Mesendoderm (in vitro differentiated cells): ENCODE data around the gene PCBP3. TPM values are rescaled to one million over a fixed set of nuclear protein-coding genes. Genes with fewer than 3 reads are reported as not detected.
A peak's percentile ranks its signal among the peaks of the same experiment; 100 is the strongest.

Source experiments
- DNase-seq: peaks from one replicate; pipeline ENCODE4 v3.0.0; 2013
- H2AK5ac ChIP-seq: 2 replicates; pipeline ENCODE4 v1.6.1; 2013; ENCODE audit warnings: low read length, inconsistent platforms
- H2BK120ac ChIP-seq: 2 replicates; pipeline ENCODE4 v1.6.1; 2013; ENCODE audit warnings: low read depth, mild to moderate bottlenecking, low read length, moderate library complexity, mixed read lengths
- H2BK15ac ChIP-seq: replicated peaks from 2 replicates; pipeline ENCODE4 v1.6.1; 2013; ENCODE audit warnings: low read depth, mild to moderate bottlenecking, moderate library complexity
- H2BK5ac ChIP-seq: 2 replicates; pipeline ENCODE4 v1.6.1; 2013; ENCODE audit warnings: low read length, inconsistent platforms
- H3K18ac ChIP-seq: 2 replicates; pipeline ENCODE4 v1.6.1; 2013; ENCODE audit warnings: mild to moderate bottlenecking, low read length, mixed read lengths
- H3K23ac ChIP-seq: one replicate; pipeline ENCODE4 v1.6.1; 2013; ENCODE audit warnings: low read length
- H3K27ac ChIP-seq: 2 replicates; pipeline ENCODE4 v1.5.1; 2013; ENCODE audit warnings: low read depth, mild to moderate bottlenecking, inconsistent platforms, low read length, moderate library complexity
- H3K27me3 ChIP-seq: 2 replicates; pipeline ENCODE4 v1.6.1; 2013; ENCODE audit warnings: low read length, control low read depth, mild to moderate bottlenecking, inconsistent platforms; ENCODE audit not compliant: insufficient read depth, poor library complexity
- H3K36me3 ChIP-seq: 2 replicates; pipeline ENCODE4 v1.6.1; 2013; ENCODE audit warnings: low read length, inconsistent platforms; ENCODE audit not compliant: control insufficient read depth, insufficient read depth
- H3K4ac ChIP-seq: one replicate; pipeline ENCODE4 v1.6.1; 2013; ENCODE audit warnings: low read depth, mild to moderate bottlenecking, low read length, moderate library complexity
- H3K4me1 ChIP-seq: 2 replicates; pipeline ENCODE4 v1.6.1; 2013; ENCODE audit warnings: low read depth, low read length, inconsistent platforms; ENCODE audit not compliant: control insufficient read depth
- H3K4me2 ChIP-seq: 2 replicates; pipeline ENCODE4 v1.6.1; 2013; ENCODE audit warnings: low read length
- H3K4me3 ChIP-seq: 2 replicates; pipeline ENCODE4 v1.5.1; 2013; ENCODE audit warnings: mild to moderate bottlenecking, low read length
- H3K56ac ChIP-seq: one replicate; pipeline ENCODE4 v1.6.1; 2013; ENCODE audit warnings: low read length
- H3K79me1 ChIP-seq: 2 replicates; pipeline ENCODE4 v1.6.1; 2013; ENCODE audit warnings: low read length, inconsistent platforms
- H3K79me2 ChIP-seq: 2 replicates; pipeline ENCODE4 v1.6.1; 2013; ENCODE audit warnings: mild to moderate bottlenecking, low read length; ENCODE audit not compliant: control insufficient read depth, insufficient read depth
- H3K9ac ChIP-seq: 2 replicates; pipeline ENCODE4 v1.6.1; 2013; ENCODE audit warnings: low read length, inconsistent platforms
- H4K5ac ChIP-seq: one replicate; pipeline ENCODE4 v1.6.1; 2013; ENCODE audit warnings: low read length
- H4K8ac ChIP-seq: one replicate; pipeline ENCODE4 v1.6.1; 2013; ENCODE audit warnings: low read depth, mild to moderate bottlenecking, control low read depth, low read length, moderate library complexity
- WGBS: extraction: QIAGEN DNeasy Blood & Tissue Kit; methylation state at CpG from one replicate; pipeline ENCODE4 v1.1.7; 2013; ENCODE audit warnings: low lambda C conversion rate, missing lambda C conversion rate; ENCODE audit not compliant: insufficient coverage; ENCODE audit errors: extremely low coverage; 5-methylcytosine and 5-hydroxymethylcytosine counted together
- polyA plus RNA-seq, 2 experiments: library from polyadenylated mRNA; stranded (reverse); fragments of 200-250 nt; gene quantifications; one replicate each; pipeline ENCODE4 v1.2.3, GENCODE V29; 2013

The PCBP3 gene
- polyA plus RNA-seq (2013, experiment 1 of 2), result 1.4 TPM
- 1.7 TPM for polyA plus RNA-seq (2013, experiment 2 of 2)

DNA sequence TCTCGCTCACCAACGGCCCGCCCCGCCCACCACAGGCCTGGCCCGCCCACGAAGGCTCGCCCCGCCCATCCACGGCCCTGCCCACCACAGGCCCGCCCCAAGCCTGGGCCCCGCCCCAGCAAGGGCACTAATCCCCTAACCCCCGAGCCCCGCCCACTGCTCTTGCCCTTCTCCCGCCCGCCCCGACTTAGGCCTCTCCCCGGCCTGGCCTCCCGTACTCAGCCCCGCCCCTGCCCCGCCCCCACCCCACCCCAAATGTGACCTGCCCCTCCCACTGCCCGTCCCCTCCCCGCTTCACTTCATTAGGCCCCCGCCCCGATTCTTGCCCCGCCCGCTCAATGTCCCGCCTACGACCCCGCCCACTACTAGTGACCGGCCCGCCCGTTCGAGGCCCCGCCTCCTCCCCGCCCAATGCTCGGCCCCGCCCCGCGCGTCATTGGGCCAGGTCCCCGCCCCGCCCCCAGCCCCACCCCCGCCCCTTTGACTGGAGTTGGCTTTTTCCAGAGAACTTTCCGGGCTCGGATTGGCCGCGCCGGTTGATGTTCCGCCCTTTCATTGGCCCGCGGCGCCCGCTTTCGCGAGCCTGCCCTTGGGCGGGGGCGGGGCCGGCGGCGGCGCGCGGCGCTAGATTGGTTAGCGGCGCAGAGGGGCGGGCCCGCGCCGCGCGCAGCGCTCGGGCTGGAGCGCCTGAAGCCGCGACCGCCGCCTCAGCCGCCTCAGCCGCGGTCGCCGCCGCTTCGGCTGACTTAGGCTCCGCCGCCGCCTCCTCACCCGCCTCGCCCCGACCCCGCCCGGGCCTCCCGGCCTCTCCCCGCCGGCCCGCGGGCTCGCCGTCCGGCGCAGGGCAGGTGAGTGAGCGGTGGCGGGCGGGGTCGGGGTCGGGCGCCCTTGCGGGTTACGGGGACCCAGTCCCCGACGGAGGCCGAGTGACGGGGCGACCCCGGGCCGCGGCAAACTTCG lies at the start of gene PCBP3:
Gene PCBP3 (plus strand): TSS at position 705 of the 960 bp plus-strand sequence. CDS start 206,361 bp downstream, outside the sequence.
- H2BK120ac ChIP-seq, result no peak within 1 kb of the TSS
- H3K4ac ChIP-seq, result peak within 1 kb of the TSS; percentile 26
- H2BK5ac ChIP-seq, result no peak within 1 kb of the TSS
- no peaks in the 10 kb centered on the region for H3K79me2 ChIP-seq
- no peaks in the 10 kb centered on the region for H3K4me1 ChIP-seq
- H2AK5ac ChIP-seq, result no peak within 1 kb of the TSS
- peaks cover 13% of the 10 kb centered on the region for H3K27me3 ChIP-seq
- H4K8ac ChIP-seq, result peak within 1 kb of the TSS; percentile 57
- whole genome bisulfite sequencing, result no CpG with 5 or more reads among the region's 120 CpGs
- H4K5ac ChIP-seq, result no peak within 1 kb of the TSS
- H3K9ac ChIP-seq, result peak within 1 kb of the TSS; percentile 55
- H3K79me1 ChIP-seq, result no peaks in the 10 kb centered on the region
- peak; percentile 97 for DNase-seq
- H3K56ac ChIP-seq, result peak within 1 kb of the TSS; percentile 56
- no peak within 1 kb of the TSS for H3K18ac ChIP-seq
- H3K36me3 ChIP-seq, result no peaks in the 10 kb centered on the region
- H3K27ac ChIP-seq, result no peak within 1 kb of the TSS
- no peak within 1 kb of the TSS for H3K23ac ChIP-seq
- H2BK15ac ChIP-seq, result no peak within 1 kb of the TSS
- H3K4me3 ChIP-seq, result peak within 1 kb of the TSS; percentile 34
- H3K4me2 ChIP-seq, result peak within 1 kb of the TSS; percentile 48

DNA sequence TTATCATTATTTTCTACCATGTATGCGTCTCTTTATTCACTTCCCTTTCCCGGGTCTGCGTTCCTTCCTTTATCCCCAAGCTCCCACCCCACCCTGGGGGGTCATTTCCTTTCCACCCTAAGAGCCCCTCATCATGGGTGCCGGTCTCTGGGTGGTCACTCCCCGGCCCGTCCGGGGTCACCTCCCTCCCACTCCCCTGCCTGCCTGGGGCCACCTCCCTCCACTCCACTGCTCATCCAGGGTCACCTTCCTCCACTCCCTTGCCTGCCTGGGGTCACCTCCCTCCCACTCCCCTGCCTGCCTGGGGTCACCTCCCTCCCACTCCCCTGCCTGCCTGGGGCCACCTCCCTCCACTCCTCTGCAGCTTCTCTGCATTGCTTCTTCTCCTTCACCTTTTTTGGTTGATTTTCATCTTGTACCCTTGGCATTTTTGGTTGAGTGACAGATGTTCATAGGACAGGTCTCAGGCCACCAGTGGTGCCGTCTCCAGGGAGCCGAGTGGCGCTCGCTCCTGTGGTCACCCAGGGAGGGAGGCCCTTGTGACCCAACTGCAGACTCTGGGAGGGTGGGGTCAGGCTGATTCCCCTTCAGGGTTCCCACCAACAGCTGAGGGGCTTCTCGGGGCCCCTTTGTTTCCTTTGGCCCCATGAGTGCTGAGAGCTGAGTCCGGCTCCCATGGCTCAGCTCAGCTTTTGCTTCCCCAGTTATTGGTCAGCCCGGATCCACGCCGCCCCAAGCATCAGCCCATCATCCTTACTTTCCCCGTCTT lies 48.6 kb upstream of the PCBP3 start:
- Histone ChIP-seq H3K36me3 (no peaks in the 10 kb centered on the region), H3K4ac (no peak overlapping the region), H2BK15ac (no peak overlapping the region), H3K4me3 (no peak overlapping the region), H4K8ac (no peak overlapping the region), H3K4me1 (no peaks in the 10 kb centered on the region), H2BK5ac (no peak overlapping the region), H4K5ac (no peak overlapping the region), H3K56ac (no peak overlapping the region), H3K18ac (no peak overlapping the region), H3K9ac (no peak overlapping the region), H2AK5ac (no peak overlapping the region), H3K27ac (no peak overlapping the region), H3K79me1 (no peaks in the 10 kb centered on the region), H3K4me2 (no peak overlapping the region), H3K27me3 (no peaks in the 10 kb centered on the region), H2BK120ac (no peak overlapping the region), H3K23ac (no peak overlapping the region), H3K79me2 (no peaks in the 10 kb centered on the region)
- WGBS, result no CpG with 5 or more reads among the region's 17 CpGs
- DNase-seq, result no peak

GRCh38 chr21:45595574-45596295 lies 47.8 kb upstream of the PCBP3 start:
- WGBS, result no CpG with 5 or more reads among the region's 16 CpGs
- no peak overlapping the region for H3K4me3 ChIP-seq
- H3K27me3 ChIP-seq, result no peaks in the 10 kb centered on the region
- no peaks in the 10 kb centered on the region for H3K79me1 ChIP-seq
- no peak overlapping the region for H4K8ac ChIP-seq
- H2BK120ac ChIP-seq, result no peak overlapping the region
- H2AK5ac ChIP-seq, result no peak overlapping the region
- H3K36me3 ChIP-seq, result no peaks in the 10 kb centered on the region
- H3K4me1 ChIP-seq, result no peaks in the 10 kb centered on the region
- no peak overlapping the region for H3K9ac ChIP-seq
- DNase-seq, result no peak
- H2BK5ac ChIP-seq, result no peak overlapping the region
- no peak overlapping the region for H3K27ac ChIP-seq
- H3K4me2 ChIP-seq, result no peak overlapping the region
- H3K4ac ChIP-seq, result no peak overlapping the region
- H3K79me2 ChIP-seq, result no peaks in the 10 kb centered on the region
- no peak overlapping the region for H4K5ac ChIP-seq
- H3K56ac ChIP-seq, result no peak overlapping the region
- H2BK15ac ChIP-seq, result no peak overlapping the region
- no peak overlapping the region for H3K18ac ChIP-seq
- no peak overlapping the region for H3K23ac ChIP-seq

DNA sequence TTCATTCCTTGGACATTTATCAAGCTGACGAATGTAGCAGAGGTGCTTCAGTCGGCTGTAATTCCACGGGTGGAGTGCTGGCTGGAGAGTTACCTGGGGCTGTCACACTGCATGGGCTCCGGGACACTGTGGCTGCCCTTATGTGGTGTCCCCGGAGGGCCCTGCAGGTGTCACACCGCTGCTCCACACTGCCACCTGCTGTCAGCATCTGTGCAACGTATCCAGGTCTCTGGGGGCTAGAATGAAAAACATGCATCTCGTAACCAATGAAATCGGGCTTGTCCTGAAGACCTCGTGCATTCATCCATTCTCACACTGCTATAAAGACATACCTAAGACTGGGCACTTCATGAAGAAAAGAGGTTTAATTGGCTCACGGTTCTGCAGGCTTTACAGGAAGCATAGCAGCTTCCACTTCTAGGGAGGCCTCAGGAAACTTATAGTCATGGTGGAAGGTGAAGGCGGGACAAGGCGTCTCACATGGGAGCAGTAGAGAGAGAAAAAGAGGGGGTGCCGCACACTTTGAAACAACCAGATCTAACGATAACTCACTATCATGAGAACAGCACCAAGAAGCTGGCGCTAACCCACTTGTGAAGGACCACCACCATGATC lies 46.7 kb upstream of the PCBP3 start:
- Histone ChIP-seq H3K18ac (no peak overlapping the region), H3K4me1 (no peaks in the 10 kb centered on the region), H2BK120ac (no peak overlapping the region), H2BK15ac (no peak overlapping the region), H3K4me3 (no peak overlapping the region), H3K36me3 (no peaks in the 10 kb centered on the region), H2AK5ac (no peak overlapping the region), H3K23ac (no peak overlapping the region), H4K8ac (no peak overlapping the region), H3K79me1 (no peaks in the 10 kb centered on the region), H3K27me3 (no peaks in the 10 kb centered on the region), H3K4me2 (no peak overlapping the region), H3K4ac (no peak overlapping the region), H3K9ac (no peak overlapping the region), H3K27ac (no peak overlapping the region), H3K79me2 (no peaks in the 10 kb centered on the region), H2BK5ac (no peak overlapping the region), H3K56ac (no peak overlapping the region), H4K5ac (no peak overlapping the region)
- DNase-seq, result peak; percentile 71
- WGBS, result no CpG with 5 or more reads among the region's 16 CpGs

DNA sequence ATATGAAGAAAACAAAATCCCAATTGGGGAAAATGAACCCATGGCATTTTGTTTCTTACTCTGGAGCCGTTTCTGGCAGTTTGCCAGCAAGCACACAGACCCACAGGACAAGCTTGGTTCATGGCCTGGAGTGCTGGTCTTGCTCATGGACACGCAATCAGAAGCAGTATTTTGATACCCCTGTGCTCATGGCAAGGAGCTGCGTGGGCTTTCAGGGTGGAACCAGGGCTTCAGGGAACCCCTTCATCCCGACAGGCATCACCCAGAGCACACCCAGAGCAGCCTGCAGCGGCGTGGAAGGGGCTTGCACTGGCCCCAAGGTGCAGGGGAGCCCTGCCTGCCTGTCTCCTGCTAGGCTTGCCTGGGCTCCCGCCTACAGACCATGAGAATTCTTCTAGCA lies 45.4 kb upstream of the PCBP3 start:
- no peak overlapping the region for H2AK5ac ChIP-seq
- no peak overlapping the region for H3K56ac ChIP-seq
- H3K79me2 ChIP-seq, result no peaks in the 10 kb centered on the region
- no peak for DNase-seq
- H3K27ac ChIP-seq, result no peak overlapping the region
- H3K4me2 ChIP-seq, result no peak overlapping the region
- no peak overlapping the region for H3K23ac ChIP-seq
- H3K4me1 ChIP-seq, result no peaks in the 10 kb centered on the region
- H3K4me3 ChIP-seq, result no peak overlapping the region
- no CpG with 5 or more reads among the region's 7 CpGs for WGBS
- H3K4ac ChIP-seq, result no peak overlapping the region
- no peak overlapping the region for H3K18ac ChIP-seq
- H3K27me3 ChIP-seq, result no peaks in the 10 kb centered on the region
- no peak overlapping the region for H4K8ac ChIP-seq
- no peak overlapping the region for H2BK120ac ChIP-seq
- no peak overlapping the region for H2BK5ac ChIP-seq
- no peak overlapping the region for H3K9ac ChIP-seq
- H4K5ac ChIP-seq, result no peak overlapping the region
- no peaks in the 10 kb centered on the region for H3K79me1 ChIP-seq
- no peaks in the 10 kb centered on the region for H3K36me3 ChIP-seq
- H2BK15ac ChIP-seq, result no peak overlapping the region
